GM20000 (cell line): ENCODE results near the gene VWA8.

ENCODE experiments used
- DNase-seq: peaks from one replicate; pipeline ENCODE4 v3.0.0; 2012; ENCODE audit warnings: low spot score
- TF ChIP-seq, protein P1 (sequence below): IDR thresholded peaks from 2 replicates; pipeline ENCODE4 v1.5.1; 2012; ENCODE audit warnings: mild to moderate bottlenecking, control low read depth; ENCODE audit errors: extremely low read depth, missing control alignments

The VWA8 gene

DNA sequence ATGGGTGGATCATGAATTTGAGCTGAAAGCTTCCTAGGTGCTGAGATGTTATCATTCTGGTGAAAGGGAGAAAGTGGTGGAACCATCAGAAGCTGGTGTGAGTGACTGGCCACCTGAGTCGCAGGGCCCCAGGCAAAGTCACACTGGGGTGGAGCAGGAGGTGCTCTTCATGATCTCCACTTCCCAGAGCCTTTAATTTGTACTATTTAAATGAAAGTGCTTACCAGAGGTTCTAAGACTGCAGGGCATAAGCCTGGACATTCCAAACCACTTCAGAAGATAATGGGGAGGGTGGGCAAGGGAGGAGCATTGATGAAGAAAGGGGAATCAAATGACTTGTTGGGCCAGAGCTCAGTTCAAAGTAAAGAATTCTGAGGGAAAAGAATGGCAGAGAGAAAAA lies 347.4 kb downstream of the VWA8 start:
- TF ChIP-seq, protein P1, sequence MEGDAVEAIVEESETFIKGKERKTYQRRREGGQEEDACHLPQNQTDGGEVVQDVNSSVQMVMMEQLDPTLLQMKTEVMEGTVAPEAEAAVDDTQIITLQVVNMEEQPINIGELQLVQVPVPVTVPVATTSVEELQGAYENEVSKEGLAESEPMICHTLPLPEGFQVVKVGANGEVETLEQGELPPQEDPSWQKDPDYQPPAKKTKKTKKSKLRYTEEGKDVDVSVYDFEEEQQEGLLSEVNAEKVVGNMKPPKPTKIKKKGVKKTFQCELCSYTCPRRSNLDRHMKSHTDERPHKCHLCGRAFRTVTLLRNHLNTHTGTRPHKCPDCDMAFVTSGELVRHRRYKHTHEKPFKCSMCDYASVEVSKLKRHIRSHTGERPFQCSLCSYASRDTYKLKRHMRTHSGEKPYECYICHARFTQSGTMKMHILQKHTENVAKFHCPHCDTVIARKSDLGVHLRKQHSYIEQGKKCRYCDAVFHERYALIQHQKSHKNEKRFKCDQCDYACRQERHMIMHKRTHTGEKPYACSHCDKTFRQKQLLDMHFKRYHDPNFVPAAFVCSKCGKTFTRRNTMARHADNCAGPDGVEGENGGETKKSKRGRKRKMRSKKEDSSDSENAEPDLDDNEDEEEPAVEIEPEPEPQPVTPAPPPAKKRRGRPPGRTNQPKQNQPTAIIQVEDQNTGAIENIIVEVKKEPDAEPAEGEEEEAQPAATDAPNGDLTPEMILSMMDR = no peak
- DNase-seq = no peak

DNA sequence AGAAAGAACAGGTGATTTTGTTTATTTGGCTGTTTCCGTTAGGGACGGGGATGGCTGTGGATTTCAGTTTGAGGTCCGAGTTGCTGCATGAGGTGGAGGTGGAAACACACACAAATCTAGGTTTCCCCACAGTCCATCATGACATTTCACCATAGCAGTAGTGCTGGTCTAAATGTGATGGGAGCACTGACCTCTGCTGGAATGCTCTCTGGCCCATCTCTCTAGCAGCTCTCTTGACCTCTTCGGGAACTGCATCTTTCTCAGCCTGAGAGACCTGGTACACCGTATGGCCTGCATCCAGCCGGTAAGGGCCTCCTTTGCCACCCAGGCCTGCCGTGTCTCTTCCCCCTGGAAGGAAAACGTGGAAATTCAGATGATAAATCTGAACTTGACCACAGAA lies 349.5 kb downstream of the VWA8 start:
- TF ChIP-seq, protein P1 = no peak
- DNase-seq = no peak

DNA sequence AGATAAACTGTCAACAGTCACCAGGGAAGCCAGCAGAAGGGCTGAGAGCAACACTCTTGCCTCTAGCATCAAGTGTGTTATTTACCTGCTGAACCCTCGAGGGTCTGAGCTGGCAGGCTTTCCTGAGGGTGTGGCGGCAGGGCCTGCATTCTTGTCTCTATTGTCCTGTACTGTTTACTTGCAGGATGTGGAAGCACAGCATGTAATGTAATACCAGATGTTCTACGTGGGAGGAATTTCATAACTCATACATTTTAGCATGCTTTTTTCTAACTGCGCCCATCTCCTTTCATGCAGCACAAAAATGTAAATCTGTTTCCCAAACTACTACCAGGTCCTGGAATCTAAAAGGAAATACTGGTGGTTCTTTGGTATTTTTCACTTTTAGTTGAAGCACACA lies 350.5 kb downstream of the VWA8 start:
- DNase-seq = no peak

DNA sequence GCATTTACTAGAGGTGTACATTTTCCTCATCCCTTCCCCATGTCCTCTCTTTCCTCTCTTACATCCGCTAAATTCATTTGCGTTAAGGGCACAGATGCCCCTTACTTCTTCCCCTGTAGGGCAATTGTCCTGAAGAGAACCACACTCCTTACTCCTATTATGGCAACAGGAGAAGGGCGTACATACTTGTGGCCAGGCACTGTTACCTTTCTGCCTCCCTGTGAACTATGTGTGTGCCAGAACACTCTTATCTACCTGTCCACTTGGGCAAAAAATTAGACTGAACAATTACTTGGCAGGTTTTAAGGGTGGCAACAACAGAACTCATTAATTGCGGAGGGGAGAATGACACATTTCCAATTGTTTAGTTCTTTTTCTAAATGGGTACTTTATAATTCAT lies 351.1 kb downstream of the VWA8 start:
- DNase-seq = no peak
- TF ChIP-seq, protein P1 = no peak

More for the DNA sequence above, 350.5 kb downstream of the VWA8 start:
- TF ChIP-seq, protein P1 = no peak

DNA sequence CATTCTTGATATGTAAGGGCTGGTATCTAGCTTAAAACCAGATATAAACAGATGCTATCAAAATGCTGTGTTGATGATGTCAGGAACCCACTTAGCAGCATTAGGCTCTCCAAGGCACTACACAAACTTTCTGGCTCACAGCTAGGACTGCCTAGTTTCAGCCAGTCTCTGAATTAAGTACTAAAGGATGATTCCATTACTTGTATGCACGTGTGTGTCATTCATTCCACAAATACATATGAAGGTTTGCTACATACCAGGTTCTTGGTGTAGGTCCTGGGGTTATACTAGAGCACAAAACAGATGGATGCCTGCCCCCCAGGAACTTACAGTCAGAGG lies 352.1 kb downstream of the VWA8 start:
- TF ChIP-seq, protein P1 = no peak
- DNase-seq = no peak

DNA sequence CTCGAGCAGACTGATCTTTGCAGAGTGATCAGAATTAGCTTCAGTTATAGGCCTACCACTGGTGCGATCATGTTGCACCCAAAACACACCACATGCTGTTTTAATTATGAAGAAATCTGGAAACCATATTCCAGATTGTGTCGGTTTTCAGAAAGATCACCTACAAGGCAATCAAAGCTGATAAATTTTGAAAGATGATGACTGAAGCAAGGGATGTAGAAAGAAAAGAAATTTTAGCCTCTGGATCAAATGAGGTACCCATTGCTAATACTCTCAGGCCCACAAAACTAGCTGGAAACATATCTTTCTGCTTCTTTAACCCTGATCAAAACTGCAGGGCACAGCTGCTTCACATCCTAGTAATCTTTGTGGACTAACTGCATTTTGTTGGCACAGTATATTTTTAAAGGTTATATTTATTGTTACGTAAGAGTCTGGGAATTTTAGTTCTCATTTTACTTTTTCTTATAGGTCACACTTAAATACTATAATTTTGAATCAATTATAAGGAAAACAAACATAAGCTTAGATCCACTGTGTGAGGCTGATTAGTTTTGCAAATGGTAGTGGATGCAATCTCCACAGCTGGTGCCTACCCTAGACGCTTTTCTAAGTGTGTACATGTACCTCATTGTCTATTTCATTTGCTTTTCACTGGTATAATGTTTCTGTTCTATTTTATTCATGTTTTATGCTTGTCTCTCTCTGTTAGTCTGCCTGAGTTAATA lies 352.6 kb downstream of the VWA8 start:
- TF ChIP-seq, protein P1 = no peak
- no peak for DNase-seq

DNA sequence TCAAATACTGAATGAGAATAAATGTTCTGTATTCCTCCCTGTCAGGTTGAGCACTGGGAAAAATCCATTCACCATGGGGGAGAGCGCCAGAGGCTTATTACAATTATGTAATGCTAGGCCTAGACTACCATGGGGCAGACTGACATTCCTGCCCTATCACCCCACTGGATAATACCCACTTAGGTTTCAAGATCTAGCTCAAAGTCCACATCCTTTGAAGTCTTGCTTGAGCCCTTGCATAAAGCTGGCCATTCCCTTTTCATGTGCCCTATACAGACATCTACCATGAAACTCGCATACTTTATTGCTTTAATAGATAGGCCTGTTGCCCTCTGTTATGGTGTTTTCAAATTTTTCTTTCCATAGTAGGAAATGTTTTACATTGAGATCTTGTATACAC lies 354.3 kb downstream of the VWA8 start:
- TF ChIP-seq, protein P1 = no peak
- DNase-seq = no peak
